Measurements from ENCODE around the gene AGBL5. TPM values are rescaled to one million over a fixed set of nuclear protein-coding genes. Genes with fewer than 3 reads are reported as not detected.
A peak's percentile ranks its signal among the peaks of the same experiment; 100 is the strongest.

The AGBL5 gene
- polyA plus RNA-seq, 2 of the 4 experiments (the other 2 are of a cell fraction) = 25.5 to 52.7 TPM

DNA sequence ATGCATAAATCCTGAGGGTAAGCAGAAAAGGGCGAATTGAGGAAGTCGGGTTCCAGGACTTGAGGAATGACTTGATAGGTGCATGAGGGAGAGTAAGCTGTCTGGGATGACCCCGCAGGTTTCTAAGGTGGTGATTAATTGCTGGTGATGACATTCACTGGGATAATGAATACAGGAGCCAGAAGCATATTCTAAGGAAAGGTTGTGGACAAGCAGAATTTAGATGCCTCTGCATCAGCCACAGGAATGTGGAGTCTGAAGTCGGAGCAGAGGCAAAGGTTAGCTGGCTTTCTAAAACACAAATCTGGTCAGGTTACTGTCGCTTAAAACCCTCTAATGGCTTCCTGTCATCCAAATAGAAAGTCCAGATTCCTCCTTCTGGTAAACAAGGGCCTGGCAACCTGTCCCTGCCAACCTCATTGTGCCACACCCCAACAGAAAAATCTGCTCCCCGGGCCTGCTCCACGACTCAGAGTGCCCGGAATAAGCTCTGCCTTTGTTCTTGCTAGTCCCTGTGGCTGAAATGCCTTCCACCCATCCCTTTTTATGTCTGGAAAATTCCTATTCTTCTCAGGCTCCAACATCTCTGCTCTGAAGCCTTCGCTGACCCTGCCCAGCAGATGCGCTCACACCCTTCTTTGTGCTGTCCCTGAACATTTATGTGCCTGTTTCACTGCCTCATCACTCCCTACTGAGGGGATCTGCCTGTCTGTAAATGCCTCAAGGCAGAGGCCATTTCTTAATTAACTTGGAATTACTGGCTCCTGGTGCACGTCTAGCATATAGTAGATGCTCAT is 30.0 kb upstream of the AGBL5 start:
- peaks cover 20% of the 10 kb centered on the region for H3K4me1 ChIP-seq
- no peaks in the 10 kb centered on the region for H3K9me3 ChIP-seq
- H3K4me2 ChIP-seq = no peak overlapping the region
- FAIRE-seq = no peak
- CTCF ChIA-PET = interaction anchor here (0.7 to 5.3 kb wide), 7 partner anchors 10 to 174 kb away, joined by 3 to 41 read pairs (median 5); partner anchors contain the start of genes DPYSL5 and MAPRE3
- DNase-seq (ENCODE audit: low read depth in 1 of 2, low spot score in 1 of 2) = peak in 1 of 2 experiments; percentile 25
- WGBS (ENCODE audit: missing lambda C conversion rate) = 63% methylated on average over 11 of the region's 11 CpGs
- no peak overlapping the region for H3K4me3 ChIP-seq
- POLR2A ChIA-PET = no interaction called here
- H3K27ac ChIP-seq = peak overlapping the region in 1 of 2 experiments; percentile 32; a peak in 2 of 6 replicates
- ATAC-seq = no peak
- TF ChIP-seq RFX5 (IDR thresholded peaks at IDR 0.05) (no peak), NFE2L2 (conservative IDR thresholded peaks at IDR 0.05; ENCODE audit: low read length) (no peak), HOXB5 (CRISPR knock-in tag; IDR thresholded peaks at IDR 0.05) (no peak), FOXS1 (CRISPR knock-in tag; IDR thresholded peaks at IDR 0.05) (no peak), CHD2 (IDR thresholded peaks at IDR 0.05; ENCODE audit: low read length, partially characterized antibody) (no peak), CHD4 (IDR thresholded peaks at IDR 0.05; ENCODE audit: borderline replicate concordance) (no peak), ZC3H11A (IDR thresholded peaks at IDR 0.05) (no peak), MAZ (IDR thresholded peaks at IDR 0.05; ENCODE audit: borderline replicate concordance, low read depth, low read length) (no peak), SREBF2 (IDR thresholded peaks at IDR 0.05) (no peak), MAFK (IDR thresholded peaks at IDR 0.05; ENCODE audit: partially characterized antibody) (no peak), KDM1A (IDR thresholded peaks at IDR 0.05; ENCODE audit: low read depth) (no peak)
- TF ChIP-seq, protein P1, sequence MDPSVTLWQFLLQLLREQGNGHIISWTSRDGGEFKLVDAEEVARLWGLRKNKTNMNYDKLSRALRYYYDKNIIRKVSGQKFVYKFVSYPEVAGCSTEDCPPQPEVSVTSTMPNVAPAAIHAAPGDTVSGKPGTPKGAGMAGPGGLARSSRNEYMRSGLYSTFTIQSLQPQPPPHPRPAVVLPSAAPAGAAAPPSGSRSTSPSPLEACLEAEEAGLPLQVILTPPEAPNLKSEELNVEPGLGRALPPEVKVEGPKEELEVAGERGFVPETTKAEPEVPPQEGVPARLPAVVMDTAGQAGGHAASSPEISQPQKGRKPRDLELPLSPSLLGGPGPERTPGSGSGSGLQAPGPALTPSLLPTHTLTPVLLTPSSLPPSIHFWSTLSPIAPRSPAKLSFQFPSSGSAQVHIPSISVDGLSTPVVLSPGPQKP (IDR thresholded peaks at IDR 0.05; ENCODE audit: low read depth, low read length) = no peak
- TF ChIP-seq, protein P2, sequence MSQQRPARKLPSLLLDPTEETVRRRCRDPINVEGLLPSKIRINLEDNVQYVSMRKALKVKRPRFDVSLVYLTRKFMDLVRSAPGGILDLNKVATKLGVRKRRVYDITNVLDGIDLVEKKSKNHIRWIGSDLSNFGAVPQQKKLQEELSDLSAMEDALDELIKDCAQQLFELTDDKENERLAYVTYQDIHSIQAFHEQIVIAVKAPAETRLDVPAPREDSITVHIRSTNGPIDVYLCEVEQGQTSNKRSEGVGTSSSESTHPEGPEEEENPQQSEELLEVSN (IDR thresholded peaks at IDR 0.05; ENCODE audit: borderline replicate concordance, low read depth) = no peak
- TF ChIP-seq, protein P3, sequence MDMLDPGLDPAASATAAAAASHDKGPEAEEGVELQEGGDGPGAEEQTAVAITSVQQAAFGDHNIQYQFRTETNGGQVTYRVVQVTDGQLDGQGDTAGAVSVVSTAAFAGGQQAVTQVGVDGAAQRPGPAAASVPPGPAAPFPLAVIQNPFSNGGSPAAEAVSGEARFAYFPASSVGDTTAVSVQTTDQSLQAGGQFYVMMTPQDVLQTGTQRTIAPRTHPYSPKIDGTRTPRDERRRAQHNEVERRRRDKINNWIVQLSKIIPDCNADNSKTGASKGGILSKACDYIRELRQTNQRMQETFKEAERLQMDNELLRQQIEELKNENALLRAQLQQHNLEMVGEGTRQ (IDR thresholded peaks at IDR 0.05) = no peak

DNA sequence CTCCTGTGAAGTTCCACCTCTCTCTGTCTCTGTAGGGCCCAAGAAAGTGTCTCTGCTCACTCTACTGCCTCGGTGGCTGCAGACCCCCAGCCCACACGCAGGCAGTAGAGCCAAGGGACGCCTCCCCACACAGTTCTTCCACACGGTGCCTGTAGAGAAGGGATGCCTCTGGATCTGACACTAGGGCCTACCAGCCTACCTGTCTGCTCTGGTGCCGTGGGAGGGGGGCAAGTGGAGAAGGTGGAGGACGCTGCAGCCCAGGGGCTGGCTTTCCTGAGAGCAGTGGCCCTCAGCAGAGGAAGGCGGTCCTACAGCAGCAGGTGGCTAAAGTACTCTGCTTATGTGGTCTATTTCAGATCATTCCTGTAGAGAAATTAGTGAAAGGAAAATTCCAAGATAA is 27.7 kb upstream of the AGBL5 start:
- H3K9me3 ChIP-seq = no peaks in the 10 kb centered on the region
- DNase-seq (ENCODE audit: low read depth in 1 of 2, low spot score in 1 of 2) = no peak
- H3K4me2 ChIP-seq = no peak overlapping the region
- CTCF ChIA-PET = interaction anchor here (1.1 to 7.6 kb wide), 9 partner anchors 7 to 181 kb away, joined by 5 to 65 read pairs (median 10); partner anchors contain the start of gene DPYSL5
- whole genome bisulfite sequencing (ENCODE audit: missing lambda C conversion rate) = 84% methylated on average over 7 of the region's 7 CpGs
- no peak overlapping the region for H3K4me3 ChIP-seq
- H3K4me1 ChIP-seq = peaks cover 17% of the 10 kb centered on the region
- TF ChIP-seq ZFP36 (IDR thresholded peaks at IDR 0.05; ENCODE audit: borderline replicate concordance, partially characterized antibody) (no peak), GATA3 (IDR thresholded peaks at IDR 0.05; ENCODE audit: borderline replicate concordance) (no peak), POLR2A (IDR thresholded peaks at IDR 0.05; ENCODE audit: low read length) (no peak)
- TF ChIP-seq, protein P4, sequence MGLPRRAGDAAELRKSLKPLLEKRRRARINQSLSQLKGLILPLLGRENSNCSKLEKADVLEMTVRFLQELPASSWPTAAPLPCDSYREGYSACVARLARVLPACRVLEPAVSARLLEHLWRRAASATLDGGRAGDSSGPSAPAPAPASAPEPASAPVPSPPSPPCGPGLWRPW (IDR thresholded peaks at IDR 0.05) = no peak
- TF ChIP-seq, protein P2 (IDR thresholded peaks at IDR 0.05; ENCODE audit: borderline replicate concordance, low read depth) = no peak
- H3K27ac ChIP-seq = no peak overlapping the region
- no peak for ATAC-seq
- POLR2A ChIA-PET = no interaction called here
- FAIRE-seq = no peak

DNA sequence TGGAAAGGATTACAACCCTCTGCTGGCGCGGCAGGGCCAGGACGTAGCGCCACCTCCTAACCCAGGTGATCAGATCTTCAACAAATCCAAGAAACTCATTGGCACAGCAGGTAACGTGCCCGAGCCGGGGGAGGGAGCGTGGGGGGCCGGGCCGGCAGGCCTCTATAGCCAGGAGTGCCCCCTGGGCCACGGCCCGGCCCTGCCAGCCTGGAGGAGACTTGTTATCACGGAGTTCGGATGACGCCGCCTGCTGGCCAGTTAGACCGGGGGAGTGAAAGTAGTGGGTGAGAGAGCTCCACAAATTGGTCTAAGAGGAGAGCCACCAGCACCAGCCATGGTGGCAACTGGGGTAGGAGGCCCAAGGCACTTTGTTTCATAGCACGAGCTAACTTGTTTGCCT is 27.3 kb upstream of the AGBL5 start:
- POLR2A ChIA-PET = no interaction called here

More for the DNA sequence above, 27.3 kb upstream of the AGBL5 start:
- FAIRE-seq (no peak), DNase-seq (ENCODE audit: low read depth in 1 of 2, low spot score in 1 of 2) (peak; percentile 50 to 58), ATAC-seq (peak; percentile 9 to 76; a peak in 3 of 6 replicates)
- H3K4me1 ChIP-seq = peaks cover 21% of the 10 kb centered on the region
- no peak overlapping the region for H3K4me2 ChIP-seq
- CTCF ChIA-PET = interaction anchor here (0.7 to 7.6 kb wide), 12 partner anchors 8 to 182 kb away, joined by 3 to 65 read pairs (median 6); partner anchors contain the start of genes DPYSL5 and TMEM214
- H3K9me3 ChIP-seq = no peaks in the 10 kb centered on the region
- WGBS (ENCODE audit: missing lambda C conversion rate) = 77% methylated on average over 18 of the region's 18 CpGs
- TF ChIP-seq RAD21 (conservative IDR thresholded peaks at IDR 0.05 in 1 of 2, IDR thresholded peaks at IDR 0.05 in 1 of 2) = 0 out of 5 replicates have a peak, but pooled peaks of 1 of the 2 experiments have one; percentile 13
- TF ChIP-seq SMC3 (IDR thresholded peaks at IDR 0.05) = 0 out of 3 replicates have a peak, but pooled peaks have one; percentile 23
- TF ChIP-seq, protein P5, sequence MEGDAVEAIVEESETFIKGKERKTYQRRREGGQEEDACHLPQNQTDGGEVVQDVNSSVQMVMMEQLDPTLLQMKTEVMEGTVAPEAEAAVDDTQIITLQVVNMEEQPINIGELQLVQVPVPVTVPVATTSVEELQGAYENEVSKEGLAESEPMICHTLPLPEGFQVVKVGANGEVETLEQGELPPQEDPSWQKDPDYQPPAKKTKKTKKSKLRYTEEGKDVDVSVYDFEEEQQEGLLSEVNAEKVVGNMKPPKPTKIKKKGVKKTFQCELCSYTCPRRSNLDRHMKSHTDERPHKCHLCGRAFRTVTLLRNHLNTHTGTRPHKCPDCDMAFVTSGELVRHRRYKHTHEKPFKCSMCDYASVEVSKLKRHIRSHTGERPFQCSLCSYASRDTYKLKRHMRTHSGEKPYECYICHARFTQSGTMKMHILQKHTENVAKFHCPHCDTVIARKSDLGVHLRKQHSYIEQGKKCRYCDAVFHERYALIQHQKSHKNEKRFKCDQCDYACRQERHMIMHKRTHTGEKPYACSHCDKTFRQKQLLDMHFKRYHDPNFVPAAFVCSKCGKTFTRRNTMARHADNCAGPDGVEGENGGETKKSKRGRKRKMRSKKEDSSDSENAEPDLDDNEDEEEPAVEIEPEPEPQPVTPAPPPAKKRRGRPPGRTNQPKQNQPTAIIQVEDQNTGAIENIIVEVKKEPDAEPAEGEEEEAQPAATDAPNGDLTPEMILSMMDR (IDR thresholded peaks at IDR 0.05) = peak; percentile 40
- TF ChIP-seq KDM5A (IDR thresholded peaks at IDR 0.05) = no peak
- no peak overlapping the region for H3K4me3 ChIP-seq
- no peak overlapping the region for H3K27ac ChIP-seq
